Neural progenitor cell (in vitro differentiated cells): ENCODE results near the gene PYGM. TPM values are rescaled to one million over a fixed set of nuclear protein-coding genes. Genes with fewer than 3 reads are reported as not detected.

ENCODE experiments used
- DNase-seq: peaks from one replicate; pipeline ENCODE4 v3.0.0-alpha.2; 2016; ENCODE audit warnings: low spot score
- H2AFZ ChIP-seq: fragments of 200-600 bp; sonication (generic); replicated peaks from 2 replicates; pipeline ENCODE4 v1.6.1; 2016; ENCODE audit warnings: antibody characterized with exemption
- H3F3A ChIP-seq: fragments of 200-600 bp; sonication (generic); 2 replicates; pipeline ENCODE4 v1.6.1; 2016; ENCODE audit warnings: antibody characterized with exemption, low read depth
- H3K27ac ChIP-seq: fragments of 200-600 bp; sonication (generic); 2 replicates; pipeline ENCODE4 v1.5.1; 2016; ENCODE audit warnings: mild to moderate bottlenecking
- H3K27me3 ChIP-seq: fragments of 200-600 bp; sonication (generic); 2 replicates; pipeline ENCODE4 v1.6.1; 2016; ENCODE audit warnings: mild to moderate bottlenecking, moderate library complexity
- H3K36me3 ChIP-seq: fragments of 200-600 bp; sonication (generic); 2 replicates; pipeline ENCODE4 v1.5.1; 2016
- H3K4me1 ChIP-seq: fragments of 200-600 bp; sonication (generic); 2 replicates; pipeline ENCODE4 v1.6.1; 2016; ENCODE audit warnings: mixed run types
- H3K4me2 ChIP-seq: fragments of 200-600 bp; sonication (generic); 2 replicates; pipeline ENCODE4 v1.6.1; 2016
- H3K4me3 ChIP-seq: fragments of 200-600 bp; sonication (generic); 2 replicates; pipeline ENCODE4 v1.5.1; 2016
- H3K79me2 ChIP-seq: fragments of 200-600 bp; sonication (generic); 2 replicates; pipeline ENCODE4 v1.6.1; 2016; ENCODE audit warnings: low read depth
- H3K9ac ChIP-seq: fragments of 200-600 bp; sonication (generic); 2 replicates; pipeline ENCODE4 v1.6.1; 2016
- H3K9me3 ChIP-seq: fragments of 200-600 bp; sonication (generic); 2 replicates; pipeline ENCODE4 v1.5.1; 2016; ENCODE audit warnings: low read depth
- H4K20me1 ChIP-seq: fragments of 200-600 bp; sonication (generic); 2 replicates; pipeline ENCODE4 v1.6.1; 2016; ENCODE audit warnings: low read depth
- H3K27ac Mint-ChIP-seq: 3 replicates; pipeline ENCODE4 v1.8.0; 2021; ENCODE audit warnings: mixed read lengths
- H3K27me3 Mint-ChIP-seq: 2 replicates; pipeline ENCODE4 v1.8.0; 2022; ENCODE audit warnings: low read depth, mild to moderate bottlenecking, inconsistent platforms, moderate library complexity, mixed read lengths; ENCODE audit not compliant: insufficient read depth
- H3K36me3 Mint-ChIP-seq: 3 replicates; pipeline ENCODE4 v1.8.0; 2021; ENCODE audit warnings: mixed read lengths
- H3K4me1 Mint-ChIP-seq: 3 replicates; pipeline ENCODE4 v1.8.0; 2021; ENCODE audit warnings: mixed read lengths
- H3K4me3 Mint-ChIP-seq: 3 replicates; pipeline ENCODE4 v1.8.0; 2021; ENCODE audit warnings: mild to moderate bottlenecking, moderate library complexity, mixed read lengths
- H3K9me3 Mint-ChIP-seq: 3 replicates; pipeline ENCODE4 v1.8.0; 2020; ENCODE audit warnings: mixed read lengths
- CTCF ChIP-seq: fragments of 200-600 bp; sonication (generic); IDR thresholded peaks from 2 replicates; pipeline ENCODE4 v1.5.1; 2017; ENCODE audit warnings: antibody characterized with exemption, mild to moderate bottlenecking
- EZH2 ChIP-seq: fragments of 200-600 bp; sonication (generic); IDR thresholded peaks from 2 replicates; pipeline ENCODE4 v1.6.1; 2017; ENCODE audit warnings: antibody characterized with exemption, mild to moderate bottlenecking, moderate library complexity
- EZH2phosphoT487 ChIP-seq: fragments of 200-600 bp; sonication (generic); IDR thresholded peaks from 2 replicates; pipeline ENCODE4 v1.6.1; 2017; ENCODE audit warnings: antibody characterized with exemption
- total RNA-seq: library from RNA; depleted of rRNA; stranded (reverse); fragments of >200 nt; gene quantifications from 2 replicates; pipeline ENCODE4 v1.2.3, GENCODE V29; 2015; ENCODE audit warnings: low replicate concordance

The PYGM gene
- total RNA-seq, 1 donor from 2014 or later: 1.4 TPM

- H3K9ac ChIP-seq: no peak overlapping the region
- Mint-ChIP-seq H3K27me3 (peaks cover 15% of the 10 kb centered on the region), H3K4me3 (no peak overlapping the region), H3K36me3 (peaks cover 2% of the 10 kb centered on the region), H3K4me1 (peaks cover 20% of the 10 kb centered on the region), H3K27ac (no peak overlapping the region), H3K9me3 (no peaks in the 10 kb centered on the region)
- H3K4me3 ChIP-seq: no peak overlapping the region
- H3K79me2 ChIP-seq: no peaks in the 10 kb centered on the region
- no peak overlapping the region for H3K27ac ChIP-seq
- no peaks in the 10 kb centered on the region for H3K9me3 ChIP-seq
- H3K27me3 ChIP-seq: peaks cover 20% of the 10 kb centered on the region
- H3K4me1 ChIP-seq: no peaks in the 10 kb centered on the region
- no peaks in the 10 kb centered on the region for H4K20me1 ChIP-seq
- no peaks in the 10 kb centered on the region for H3K36me3 ChIP-seq
- H3F3A ChIP-seq: peaks cover 6% of the 10 kb centered on the region
- no peak overlapping the region for H2AFZ ChIP-seq
- DNase-seq: peak; percentile 1
- no peak overlapping the region for H3K4me2 ChIP-seq
- no peak for TF ChIP-seq EZH2
- no peak for TF ChIP-seq EZH2phosphoT487
- no peak for TF ChIP-seq CTCF
These were observed 24.0 kb downstream of the PYGM start for GRCh38 chr11:64735725-64736259.

- H3K4me3 Mint-ChIP-seq: peak overlapping the region; percentile 46
- Histone ChIP-seq H3K9me3 (no peaks in the 10 kb centered on the region), H3K4me3 (no peak overlapping the region), H3K27ac (no peak overlapping the region), H2AFZ (no peak overlapping the region), H3K9ac (no peak overlapping the region), H3K27me3 (peaks cover 20% of the 10 kb centered on the region), H3K4me1 (peaks cover 4% of the 10 kb centered on the region), H3K36me3 (no peaks in the 10 kb centered on the region), H3F3A (peaks cover 13% of the 10 kb centered on the region), H3K79me2 (no peaks in the 10 kb centered on the region), H3K4me2 (no peak overlapping the region), H4K20me1 (no peaks in the 10 kb centered on the region)
- peak; percentile 3 for DNase-seq
- TF ChIP-seq EZH2: no peak
- no peak for TF ChIP-seq CTCF
- no peak for TF ChIP-seq EZH2phosphoT487
- H3K9me3 Mint-ChIP-seq: no peaks in the 10 kb centered on the region
- H3K27me3 Mint-ChIP-seq: peaks cover 9% of the 10 kb centered on the region
- no peak overlapping the region for H3K27ac Mint-ChIP-seq
- H3K4me1 Mint-ChIP-seq: peaks cover 26% of the 10 kb centered on the region
- peaks cover 2% of the 10 kb centered on the region for H3K36me3 Mint-ChIP-seq
These were observed 24.7 kb downstream of the PYGM start for GRCh38 chr11:64734811-64735724.

DNA sequence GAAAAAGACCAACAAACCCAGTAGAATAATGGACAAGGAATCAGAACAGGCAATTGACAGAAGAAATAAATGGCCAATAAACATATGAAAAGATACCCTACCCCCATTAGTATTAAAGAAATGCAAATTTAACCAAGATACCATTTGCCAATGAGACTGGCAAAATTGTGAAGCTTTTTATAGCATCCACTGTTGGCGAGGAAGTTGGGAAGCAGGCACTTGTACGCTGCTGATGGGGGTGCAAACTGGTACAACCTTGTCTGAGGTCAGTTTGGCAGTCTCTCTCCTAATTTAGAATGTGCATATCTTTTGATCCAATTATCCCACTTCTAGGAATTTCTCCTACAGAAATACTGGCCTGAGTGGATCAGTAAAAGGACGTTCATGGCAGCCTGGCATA is 28.2 kb downstream of the PYGM start:
- H3K27ac Mint-ChIP-seq: no peak overlapping the region
- H3K36me3 ChIP-seq: no peaks in the 10 kb centered on the region
- H3F3A ChIP-seq: peaks cover 19% of the 10 kb centered on the region
- H3K27ac ChIP-seq: no peak overlapping the region
- H3K9ac ChIP-seq: no peak overlapping the region
- no peak for DNase-seq
- H2AFZ ChIP-seq: no peak overlapping the region
- H3K4me3 Mint-ChIP-seq: no peak overlapping the region
- no peaks in the 10 kb centered on the region for H3K79me2 ChIP-seq
- H3K4me1 Mint-ChIP-seq: peaks cover 45% of the 10 kb centered on the region
- no peak overlapping the region for H3K4me3 ChIP-seq
- no peaks in the 10 kb centered on the region for H3K9me3 ChIP-seq
- H3K9me3 Mint-ChIP-seq: no peaks in the 10 kb centered on the region
- peaks cover 10% of the 10 kb centered on the region for H3K27me3 ChIP-seq
- TF ChIP-seq EZH2phosphoT487 (no peak), CTCF (no peak), EZH2 (no peak)
- peaks cover 9% of the 10 kb centered on the region for H3K27me3 Mint-ChIP-seq
- peaks cover 10% of the 10 kb centered on the region for H3K4me1 ChIP-seq
- no peak overlapping the region for H3K4me2 ChIP-seq
- H4K20me1 ChIP-seq: no peaks in the 10 kb centered on the region
- H3K36me3 Mint-ChIP-seq: peaks cover 2% of the 10 kb centered on the region
